Muscle of leg (tissue), 11 donors: ENCODE data around the gene AJM1. TPM values are rescaled to one million over a fixed set of nuclear protein-coding genes. Genes with fewer than 3 reads are reported as not detected.
A peak's percentile ranks its signal among the peaks of the same experiment; 100 is the strongest.

Experiments used
- DNase-seq: peaks from one replicate; pipeline ENCODE4 v3.0.0; 2013
- H3K27ac ChIP-seq: one replicate; pipeline ENCODE4 v1.5.1; 2013; ENCODE audit warnings: mild to moderate bottlenecking, low read length, control low read depth
- H3K27me3 ChIP-seq: one replicate; pipeline ENCODE4 v1.6.1; 2013; ENCODE audit warnings: low read length; ENCODE audit not compliant: control insufficient read depth, insufficient read depth
- H3K36me3 ChIP-seq: one replicate; pipeline ENCODE4 v1.6.1; 2013; ENCODE audit warnings: low read length; ENCODE audit not compliant: control insufficient read depth, insufficient read depth
- H3K4me1 ChIP-seq: one replicate; pipeline ENCODE4 v1.6.1; 2013; ENCODE audit warnings: low read length; ENCODE audit not compliant: control insufficient read depth, insufficient read depth
- H3K4me3 ChIP-seq: one replicate; pipeline ENCODE4 v1.5.1; 2013; ENCODE audit warnings: low read length, control low read depth
- H3K9me3 ChIP-seq: replicated peaks from 2 replicates; pipeline ENCODE4 v1.6.1; 2013; ENCODE audit warnings: low read depth, low read length; ENCODE audit not compliant: control insufficient read depth
- WGBS: methylation state at CpG from one replicate; pipeline ENCODE4 v1.1.5; 2013; ENCODE audit warnings: missing lambda C conversion rate; ENCODE audit not compliant: insufficient coverage; 5-methylcytosine and 5-hydroxymethylcytosine counted together
- polyA plus RNA-seq, 8 donors: library from polyadenylated mRNA; unstranded; fragments of 120-200 nt; gene quantifications; one replicate each; pipeline versions ENCODE4 v1.2.1 to v1.2.3, GENCODE V29; 2013; ENCODE audit warnings: inconsistent platforms in 1 of 8, low replicate concordance in 1 of 8; ENCODE audit not compliant: insufficient read length in 8 of 8, insufficient read depth in 1 of 8
- total RNA-seq: library from RNA; stranded (reverse); fragments of 120-200 nt; gene quantifications from one replicate; pipeline ENCODE4 v1.2.4, GENCODE V29; 2013

The AJM1 gene
- total and polyA plus RNA-seq, 9 donors = 1.2 to 3.7 (median 2.2) TPM

DNA sequence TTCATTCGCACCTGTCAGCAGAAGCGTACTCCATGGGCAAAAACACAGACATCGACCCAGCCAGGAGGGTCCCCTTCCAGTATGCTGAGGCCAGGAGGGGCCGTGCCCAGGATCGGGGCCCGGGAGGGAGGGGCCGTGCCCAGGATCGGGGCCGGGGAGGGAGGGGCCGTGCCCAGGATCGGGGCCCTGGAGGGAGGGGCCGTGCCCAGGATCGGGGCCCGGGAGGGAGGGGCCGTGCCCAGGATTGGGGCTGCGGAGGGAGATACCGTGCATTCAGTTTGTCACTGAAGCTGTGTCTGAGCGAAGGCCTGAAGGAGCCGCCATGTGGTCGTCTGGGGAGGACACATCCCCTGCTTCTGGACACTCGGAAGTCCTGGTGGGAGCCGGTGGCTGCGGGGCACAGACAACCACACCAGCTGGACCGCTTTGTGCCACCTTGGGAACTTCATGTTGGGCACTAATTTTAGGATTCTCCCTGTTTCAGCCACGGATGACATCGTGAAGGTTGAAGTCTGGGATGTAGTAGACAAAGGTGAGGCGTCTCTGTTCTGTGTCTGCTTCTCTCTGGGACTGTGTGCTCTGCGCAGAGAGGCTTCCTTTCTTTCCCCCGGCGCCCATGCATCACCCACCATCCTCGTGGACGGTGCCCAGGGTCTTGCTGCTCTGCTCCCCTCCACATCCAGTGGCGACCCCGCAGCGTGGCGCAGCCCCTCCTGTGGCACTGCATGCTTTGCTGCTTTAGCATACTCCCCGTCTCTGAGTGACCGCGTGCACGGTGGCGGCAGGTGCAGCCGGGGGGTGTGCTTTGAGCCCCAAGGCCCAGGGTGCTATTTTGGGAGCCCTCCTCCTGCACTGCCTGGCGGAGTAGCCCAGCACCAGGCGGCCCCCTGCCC is 16.7 kb upstream of the AJM1 start:
- peak; percentile 3 for DNase-seq
- 85% methylated on average over 35 of the region's 44 CpGs for WGBS
- Histone ChIP-seq H3K36me3 (peaks cover 66% of the 10 kb centered on the region), H3K27ac (no peak overlapping the region), H3K27me3 (no peaks in the 10 kb centered on the region), H3K4me3 (no peak overlapping the region), H3K9me3 (no peaks in the 10 kb centered on the region), H3K4me1 (peaks cover 14% of the 10 kb centered on the region)

DNA sequence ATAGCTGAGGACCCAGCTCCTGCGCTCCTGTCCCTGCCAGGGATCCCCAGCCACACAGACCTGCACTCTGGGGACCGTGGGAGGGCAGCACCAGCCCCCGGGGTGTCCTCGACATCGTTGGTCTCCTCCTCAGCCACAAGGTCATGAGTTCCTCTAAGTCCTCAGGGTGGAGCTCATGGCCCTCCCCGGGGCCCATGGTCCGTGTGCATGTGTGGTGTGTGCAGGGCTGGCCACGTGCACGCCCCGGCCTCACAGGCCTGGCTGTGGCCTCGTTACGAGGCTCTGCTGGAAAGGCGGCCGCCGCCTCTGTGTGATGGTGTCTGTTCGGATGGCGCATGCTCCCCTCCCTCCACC is 16.1 kb upstream of the AJM1 start:
- WGBS = 86% methylated on average over 10 of the region's 17 CpGs
- Histone ChIP-seq H3K9me3 (no peaks in the 10 kb centered on the region), H3K36me3 (peaks cover 72% of the 10 kb centered on the region)

DNA sequence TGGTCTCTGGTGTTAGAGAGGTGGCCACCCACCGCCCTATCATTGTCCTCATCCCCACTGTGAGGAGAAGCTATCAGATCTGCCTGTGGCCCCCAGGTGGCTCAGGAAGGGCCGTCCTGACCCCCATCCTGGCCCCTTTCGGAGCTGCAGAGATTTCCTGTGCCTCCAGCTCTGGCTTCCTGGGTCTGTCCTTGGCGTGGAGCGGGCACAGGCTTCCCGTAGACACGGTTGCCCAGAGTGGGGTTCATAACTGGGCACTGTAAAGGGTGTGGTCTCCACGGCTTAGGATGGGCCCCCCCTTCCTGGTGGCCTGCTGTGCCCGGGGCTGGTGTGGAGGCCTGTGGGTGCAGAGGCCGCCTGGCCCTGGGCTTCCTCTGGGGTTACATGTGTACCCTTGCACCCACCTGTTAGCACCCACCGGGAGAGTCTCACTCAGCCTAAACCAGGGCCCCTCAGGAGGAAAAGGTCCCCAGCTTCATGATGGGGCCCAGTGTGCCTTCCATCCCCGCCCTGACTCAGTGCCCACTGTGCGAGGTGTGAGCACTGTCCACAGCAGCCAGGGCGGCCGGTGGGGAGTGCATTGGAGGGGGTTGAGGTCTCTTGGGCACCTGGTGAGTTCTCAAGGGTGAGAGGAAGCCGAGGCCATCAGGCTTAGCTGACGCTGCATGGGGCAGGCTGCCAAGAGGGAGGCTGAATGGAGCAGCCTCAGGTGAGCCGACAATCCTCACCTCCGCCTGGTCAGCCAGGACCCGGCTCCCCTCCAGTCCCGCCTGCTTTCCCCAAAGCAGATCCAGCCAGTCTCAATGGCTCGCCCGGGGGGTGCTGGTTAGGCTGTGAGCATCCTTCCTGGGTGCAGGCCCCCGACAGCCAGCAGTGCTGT is 15.3 kb upstream of the AJM1 start:
- peaks cover 14% of the 10 kb centered on the region for H3K4me1 ChIP-seq
- H3K27ac ChIP-seq = no peak overlapping the region
- H3K9me3 ChIP-seq = no peaks in the 10 kb centered on the region
- no peaks in the 10 kb centered on the region for H3K27me3 ChIP-seq
- peaks cover 80% of the 10 kb centered on the region for H3K36me3 ChIP-seq
- peak; percentile 3 for DNase-seq
- no peak overlapping the region for H3K4me3 ChIP-seq
- 78% methylated on average over 15 of the region's 24 CpGs for WGBS

More for the DNA sequence above, 16.1 kb upstream of the AJM1 start:
- DNase-seq = peak; percentile 7
- Histone ChIP-seq H3K4me3 (no peak overlapping the region), H3K4me1 (peaks cover 14% of the 10 kb centered on the region), H3K27me3 (no peaks in the 10 kb centered on the region), H3K27ac (no peak overlapping the region)

DNA sequence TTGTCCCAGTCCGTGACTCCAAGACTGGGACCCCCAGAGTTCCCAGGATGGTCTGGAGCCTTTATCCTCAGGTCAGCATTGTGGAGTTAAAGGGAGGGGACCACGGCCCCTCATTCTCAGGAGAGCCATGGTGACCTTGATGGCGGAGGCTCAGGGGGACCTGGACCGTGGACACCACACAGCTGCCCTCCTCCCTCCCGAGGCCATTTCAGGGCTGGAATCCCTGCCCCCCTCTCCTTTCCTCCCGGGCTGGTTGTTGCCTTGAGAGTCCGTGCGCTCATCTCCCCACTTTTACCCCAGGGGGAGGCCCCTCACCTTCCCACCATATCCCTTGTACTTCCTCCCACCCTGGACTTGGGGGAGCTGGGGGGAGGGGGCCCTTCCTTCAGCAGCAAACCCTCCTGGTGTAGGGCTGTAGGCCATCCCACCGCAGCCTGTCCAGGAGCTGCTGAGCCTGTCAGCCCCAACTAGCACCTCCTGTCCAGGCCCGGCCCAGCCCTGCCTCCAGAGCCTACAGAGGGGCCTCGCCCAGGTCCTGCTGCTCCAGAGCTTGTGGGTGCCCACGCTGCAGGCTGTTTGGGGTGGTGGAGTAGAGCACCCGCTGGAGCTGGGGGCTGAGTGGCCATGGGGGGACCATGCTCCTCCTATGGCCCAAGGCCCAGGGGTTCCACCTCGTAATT is 14.3 kb upstream of the AJM1 start:
- Histone ChIP-seq H3K36me3 (peaks cover 88% of the 10 kb centered on the region), H3K4me1 (peaks cover 14% of the 10 kb centered on the region), H3K27ac (no peak overlapping the region), H3K4me3 (no peak overlapping the region), H3K27me3 (no peaks in the 10 kb centered on the region), H3K9me3 (no peaks in the 10 kb centered on the region)
- no peak for DNase-seq
- WGBS = 87% methylated on average over 6 of the region's 14 CpGs

DNA sequence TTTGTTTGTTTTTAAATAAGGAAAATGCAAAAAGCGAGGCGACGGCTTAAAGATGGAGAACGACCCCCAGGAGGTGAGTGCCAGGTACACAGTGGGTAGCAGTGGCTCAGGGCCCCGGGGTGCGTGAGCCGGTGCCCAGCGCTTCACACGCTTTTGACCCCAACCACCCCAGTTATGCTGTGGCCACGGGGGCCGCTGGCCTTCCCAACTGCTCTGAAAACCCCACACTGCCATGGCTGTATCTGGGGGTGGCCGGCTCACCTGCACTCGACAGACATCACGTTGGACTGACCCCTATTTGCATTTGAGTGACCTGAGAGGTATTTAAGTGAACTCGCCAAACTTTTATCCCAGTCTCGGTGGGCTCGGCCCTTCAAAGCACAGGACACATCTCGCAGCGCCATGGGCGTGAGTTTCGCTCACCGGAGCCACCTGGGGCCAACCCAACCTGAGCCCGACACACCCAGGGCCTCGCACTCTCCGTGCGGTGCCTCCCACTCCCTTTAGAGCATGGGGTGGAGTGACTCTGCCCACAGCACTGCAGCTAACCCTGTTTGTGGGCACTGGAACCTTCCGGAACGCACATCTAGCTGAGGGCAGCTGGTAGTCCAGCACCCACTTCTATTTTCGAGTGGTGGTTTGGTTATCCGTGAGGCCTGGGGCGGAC is 13.7 kb upstream of the AJM1 start:
- Histone ChIP-seq H3K27ac (no peak overlapping the region), H3K36me3 (peaks cover 83% of the 10 kb centered on the region)

DNA sequence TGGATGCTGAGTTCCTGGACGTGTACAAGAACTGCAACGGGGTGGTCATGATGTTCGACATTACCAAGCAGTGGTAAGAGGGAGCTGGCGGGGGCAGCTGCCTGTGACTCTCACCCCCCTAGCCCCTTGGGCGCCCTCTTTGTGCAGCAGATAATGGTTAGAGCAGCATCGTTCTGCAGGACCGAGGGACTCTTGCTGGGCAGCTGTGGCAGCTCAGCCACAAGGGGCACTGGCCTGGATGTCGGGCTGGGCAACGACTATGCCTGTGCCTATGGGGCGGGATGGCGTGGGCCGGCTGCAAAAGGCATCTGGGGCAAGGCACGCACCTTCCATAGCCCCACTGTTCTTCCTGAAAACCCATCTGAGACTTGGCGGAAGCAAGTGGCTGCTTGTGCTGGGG is 12.9 kb upstream of the AJM1 start:
- peaks cover 79% of the 10 kb centered on the region for H3K36me3 ChIP-seq
- WGBS = 87% methylated on average over 14 of the region's 14 CpGs

More for the DNA sequence above, 13.7 kb upstream of the AJM1 start:
- Histone ChIP-seq H3K4me3 (no peak overlapping the region), H3K9me3 (no peaks in the 10 kb centered on the region), H3K4me1 (peaks cover 14% of the 10 kb centered on the region), H3K27me3 (no peaks in the 10 kb centered on the region)
- peak; percentile 6 for DNase-seq
- 93% methylated on average over 30 of the region's 31 CpGs for WGBS

DNA sequence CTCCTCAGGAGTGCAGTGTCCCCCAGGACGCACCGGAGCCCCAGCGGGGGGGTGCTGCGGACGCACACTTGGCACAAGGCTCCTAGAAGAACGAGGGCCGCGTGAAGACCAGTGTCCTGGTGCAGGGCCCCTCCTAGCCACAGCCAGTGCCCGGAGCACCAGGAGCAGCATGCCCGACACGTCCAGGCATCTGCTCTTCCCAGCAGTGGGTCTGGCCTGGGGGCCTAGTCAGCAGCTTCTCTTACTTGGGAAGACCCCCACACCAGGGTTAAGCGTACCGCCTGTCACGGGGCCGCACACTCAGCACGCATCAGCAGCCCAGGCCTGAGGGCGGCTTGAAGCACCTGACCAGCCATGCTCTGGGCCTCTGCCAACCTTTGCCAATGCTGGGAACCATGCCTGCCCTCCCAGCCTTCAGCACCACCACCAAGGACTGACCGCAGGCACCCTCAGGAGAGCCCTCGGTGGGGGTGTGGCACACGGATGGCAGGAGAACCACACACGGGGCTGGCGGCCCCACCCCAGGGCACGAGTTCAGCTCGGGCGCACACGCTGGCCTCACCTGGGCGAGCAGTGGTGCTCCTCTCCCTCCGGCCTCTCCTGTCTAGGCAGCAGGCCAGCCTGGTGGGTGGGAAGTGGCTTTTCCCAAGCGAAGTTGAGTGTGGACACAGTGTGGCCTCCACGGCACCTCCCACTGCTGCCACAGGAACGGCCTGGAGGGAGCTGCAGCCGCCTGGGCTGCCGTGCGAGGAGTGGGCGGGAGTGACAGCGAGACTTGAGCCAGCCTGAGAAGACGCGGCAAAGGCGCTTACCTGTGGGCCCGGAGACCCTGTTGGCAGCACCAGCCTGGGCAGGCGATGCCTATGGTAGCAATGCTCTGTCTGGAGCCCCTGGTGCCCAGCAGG is 12.0 kb upstream of the AJM1 start:
- Histone ChIP-seq H3K27ac (no peak overlapping the region), H3K27me3 (no peaks in the 10 kb centered on the region), H3K9me3 (no peaks in the 10 kb centered on the region), H3K4me1 (peaks cover 8% of the 10 kb centered on the region), H3K4me3 (no peak overlapping the region), H3K36me3 (peaks cover 75% of the 10 kb centered on the region)
- peak; percentile 7 for DNase-seq
- 89% methylated on average over 41 of the region's 41 CpGs for WGBS

More for the DNA sequence above, 12.9 kb upstream of the AJM1 start:
- Histone ChIP-seq H3K9me3 (no peaks in the 10 kb centered on the region), H3K4me3 (no peak overlapping the region), H3K27me3 (no peaks in the 10 kb centered on the region), H3K4me1 (peaks cover 14% of the 10 kb centered on the region), H3K27ac (no peak overlapping the region)
- DNase-seq = no peak

DNA sequence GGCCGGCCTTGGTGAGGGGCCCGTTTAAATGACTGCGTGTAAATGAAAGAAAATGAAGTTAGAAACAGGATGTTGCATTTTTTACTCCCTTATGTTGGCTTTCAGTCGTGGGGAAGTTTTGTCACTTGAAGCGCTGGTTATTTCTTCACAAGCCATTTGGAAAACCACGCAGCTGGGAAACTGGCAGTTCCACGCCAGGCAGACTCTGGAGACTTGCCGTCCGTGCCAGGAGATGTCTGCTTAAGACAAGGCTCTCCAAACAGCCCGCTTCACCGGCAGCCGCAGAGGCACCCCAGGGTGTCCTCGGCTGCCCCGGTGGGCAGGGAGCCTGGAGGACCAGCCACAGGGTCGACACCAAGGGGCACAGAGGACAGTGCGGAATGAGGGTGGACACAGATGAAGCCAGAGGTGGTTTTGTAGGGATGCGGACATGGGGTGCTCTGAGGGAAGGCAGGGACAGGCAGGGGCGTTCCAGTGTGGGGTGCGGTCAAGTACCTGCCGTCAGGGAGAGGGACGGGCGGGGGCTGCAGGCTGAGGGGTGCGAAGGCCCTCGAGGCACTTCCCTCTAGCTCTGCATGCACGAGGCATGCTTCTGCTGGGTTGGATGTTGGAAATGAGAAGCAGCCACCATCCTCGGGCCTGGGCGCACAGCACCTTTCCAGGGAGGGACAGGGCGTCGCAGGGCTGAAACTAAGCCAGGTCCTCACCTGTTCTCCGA is 11.1 kb upstream of the AJM1 start:
- no peak overlapping the region for H3K27ac ChIP-seq
- H3K9me3 ChIP-seq = no peaks in the 10 kb centered on the region
- no peaks in the 10 kb centered on the region for H3K27me3 ChIP-seq
- no peak overlapping the region for H3K4me3 ChIP-seq
- 90% methylated on average over 30 of the region's 30 CpGs for WGBS
- DNase-seq = peak; percentile 4
- H3K36me3 ChIP-seq = peaks cover 74% of the 10 kb centered on the region
- H3K4me1 ChIP-seq = peaks cover 6% of the 10 kb centered on the region
